ENCODE data around the gene GSN. TPM values are rescaled to one million over a fixed set of nuclear protein-coding genes. Genes with fewer than 3 reads are reported as not detected.

The GSN gene
- total and polyA plus RNA-seq, 2 of the 13 experiments (the other 11 are each of a cell fraction or from before 2014, with no cell fraction given) = 294 to 307 TPM

GRCh38 chr9:121281614-121282276 lies 13.8 kb downstream of the GSN start (continued):
- TF ChIP-seq ARNT2 (CRISPR knock-in tag; IDR thresholded peaks at IDR 0.05; ENCODE audit: low read depth) (peak; percentile 60; the same call in 1 of the 2 replicates), ZFP36L1 (CRISPR knock-in tag; IDR thresholded peaks at IDR 0.05) (peak; percentile 71; the same call in 1 of the 2 replicates), ZBTB7B (CRISPR knock-in tag; IDR thresholded peaks at IDR 0.05) (0 out of 2 replicates have a peak, but pooled peaks have one; percentile 47), FOXO1 (CRISPR knock-in tag; IDR thresholded peaks at IDR 0.05) (peak; percentile 84), FOXA3 (CRISPR knock-in tag; IDR thresholded peaks at IDR 0.05) (peak; percentile 57), FLYWCH1 (CRISPR knock-in tag; IDR thresholded peaks at IDR 0.05) (no peak), ELF3 (CRISPR knock-in tag; IDR thresholded peaks at IDR 0.05) (peak; percentile 26; the same call in 1 of the 2 replicates), JUND (CRISPR knock-in tag; IDR thresholded peaks at IDR 0.05) (peak; percentile 99), KLF11 (CRISPR knock-in tag; IDR thresholded peaks at IDR 0.05) (0 out of 2 replicates have a peak, but pooled peaks have one; percentile 46), RERE (CRISPR knock-in tag; IDR thresholded peaks at IDR 0.05; ENCODE audit: low read depth) (peak; percentile 71; the same call in 1 of the 2 replicates), SNAPC4 (CRISPR knock-in tag; IDR thresholded peaks at IDR 0.05) (no peak), FOXP1 (IDR thresholded peaks at IDR 0.05) (no peak), FOXP1 (CRISPR knock-in tag; IDR thresholded peaks at IDR 0.05) (peak; percentile 72), ATAD3A (CRISPR knock-in tag; IDR thresholded peaks at IDR 0.05) (no peak), ATF2 (CRISPR knock-in tag; IDR thresholded peaks at IDR 0.05) (peak; percentile 34; the same call in 1 of the 2 replicates), SP4 (CRISPR knock-in tag; IDR thresholded peaks at IDR 0.05) (0 out of 2 replicates have a peak, but pooled peaks have one; percentile 66), ZNF275 (CRISPR knock-in tag; IDR thresholded peaks at IDR 0.05; ENCODE audit: borderline replicate concordance) (no peak)

Measured in HepG2 (cell line).